Neural progenitor cell (in vitro differentiated cells): ENCODE data around the gene IPO13. TPM values are rescaled to one million over a fixed set of nuclear protein-coding genes. Genes with fewer than 3 reads are reported as not detected.

Source experiments
- DNase-seq: peaks from one replicate; pipeline ENCODE4 v3.0.0-alpha.2; 2016; ENCODE audit warnings: low spot score
- H2AFZ ChIP-seq: fragments of 200-600 bp; sonication (generic); replicated peaks from 2 replicates; pipeline ENCODE4 v1.6.1; 2016; ENCODE audit warnings: antibody characterized with exemption
- H3F3A ChIP-seq: fragments of 200-600 bp; sonication (generic); 2 replicates; pipeline ENCODE4 v1.6.1; 2016; ENCODE audit warnings: antibody characterized with exemption, low read depth
- H3K27ac ChIP-seq: fragments of 200-600 bp; sonication (generic); 2 replicates; pipeline ENCODE4 v1.5.1; 2016; ENCODE audit warnings: mild to moderate bottlenecking
- H3K27me3 ChIP-seq: fragments of 200-600 bp; sonication (generic); 2 replicates; pipeline ENCODE4 v1.6.1; 2016; ENCODE audit warnings: mild to moderate bottlenecking, moderate library complexity
- H3K36me3 ChIP-seq: fragments of 200-600 bp; sonication (generic); 2 replicates; pipeline ENCODE4 v1.5.1; 2016
- H3K4me1 ChIP-seq: fragments of 200-600 bp; sonication (generic); 2 replicates; pipeline ENCODE4 v1.6.1; 2016; ENCODE audit warnings: mixed run types
- H3K4me2 ChIP-seq: fragments of 200-600 bp; sonication (generic); 2 replicates; pipeline ENCODE4 v1.6.1; 2016
- H3K4me3 ChIP-seq: fragments of 200-600 bp; sonication (generic); 2 replicates; pipeline ENCODE4 v1.5.1; 2016
- H3K79me2 ChIP-seq: fragments of 200-600 bp; sonication (generic); 2 replicates; pipeline ENCODE4 v1.6.1; 2016; ENCODE audit warnings: low read depth
- H3K9ac ChIP-seq: fragments of 200-600 bp; sonication (generic); 2 replicates; pipeline ENCODE4 v1.6.1; 2016
- H3K9me3 ChIP-seq: fragments of 200-600 bp; sonication (generic); 2 replicates; pipeline ENCODE4 v1.5.1; 2016; ENCODE audit warnings: low read depth
- H4K20me1 ChIP-seq: fragments of 200-600 bp; sonication (generic); 2 replicates; pipeline ENCODE4 v1.6.1; 2016; ENCODE audit warnings: low read depth
- H3K27ac Mint-ChIP-seq: 3 replicates; pipeline ENCODE4 v1.8.0; 2021; ENCODE audit warnings: mixed read lengths
- H3K27me3 Mint-ChIP-seq: 2 replicates; pipeline ENCODE4 v1.8.0; 2022; ENCODE audit warnings: low read depth, mild to moderate bottlenecking, inconsistent platforms, moderate library complexity, mixed read lengths; ENCODE audit not compliant: insufficient read depth
- H3K36me3 Mint-ChIP-seq: 3 replicates; pipeline ENCODE4 v1.8.0; 2021; ENCODE audit warnings: mixed read lengths
- H3K4me1 Mint-ChIP-seq: 3 replicates; pipeline ENCODE4 v1.8.0; 2021; ENCODE audit warnings: mixed read lengths
- H3K4me3 Mint-ChIP-seq: 3 replicates; pipeline ENCODE4 v1.8.0; 2021; ENCODE audit warnings: mild to moderate bottlenecking, moderate library complexity, mixed read lengths
- H3K9me3 Mint-ChIP-seq: 3 replicates; pipeline ENCODE4 v1.8.0; 2020; ENCODE audit warnings: mixed read lengths
- EZH2 ChIP-seq: fragments of 200-600 bp; sonication (generic); IDR thresholded peaks from 2 replicates; pipeline ENCODE4 v1.6.1; 2017; ENCODE audit warnings: antibody characterized with exemption, mild to moderate bottlenecking, moderate library complexity
- EZH2phosphoT487 ChIP-seq: fragments of 200-600 bp; sonication (generic); IDR thresholded peaks from 2 replicates; pipeline ENCODE4 v1.6.1; 2017; ENCODE audit warnings: antibody characterized with exemption
- total RNA-seq: library from RNA; depleted of rRNA; stranded (reverse); fragments of >200 nt; gene quantifications from 2 replicates; pipeline ENCODE4 v1.2.3, GENCODE V29; 2015; ENCODE audit warnings: low replicate concordance
- TF ChIP-seq, protein P1 (sequence below): fragments of 200-600 bp; sonication (generic); IDR thresholded peaks from 2 replicates; pipeline ENCODE4 v1.5.1; 2017; ENCODE audit warnings: antibody characterized with exemption, mild to moderate bottlenecking

Gene IPO13
- total RNA-seq, 1 donor from 2014 or later = 7.2 TPM

DNA sequence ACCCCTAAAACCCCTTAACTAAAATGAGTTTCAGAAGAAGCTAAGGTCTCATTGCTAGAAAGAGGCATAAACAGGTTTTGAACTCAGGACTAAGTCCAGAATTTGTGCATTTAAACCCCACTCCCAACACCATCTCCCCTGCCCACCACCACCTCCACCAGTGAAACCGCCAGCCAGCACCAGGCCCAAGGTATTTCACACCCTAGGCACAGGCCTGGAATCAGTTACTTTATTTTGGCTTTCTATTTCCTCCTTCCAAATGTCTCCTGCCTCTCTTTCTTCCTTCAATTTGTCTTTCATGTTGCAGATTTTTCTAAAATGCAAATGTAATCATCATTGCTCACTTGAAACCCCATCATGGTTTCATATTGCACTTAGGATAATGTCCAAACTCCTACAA, 1.9 kb upstream of the IPO13 start:
- no peak overlapping the region for H3K27ac ChIP-seq
- no peak overlapping the region for H3K4me3 ChIP-seq
- H3K4me2 ChIP-seq = no peak overlapping the region
- Mint-ChIP-seq H3K36me3 (no peaks in the 10 kb centered on the region), H3K9me3 (no peaks in the 10 kb centered on the region), H3K27ac (no peak overlapping the region), H3K4me3 (peak overlapping the region; percentile 54), H3K27me3 (peaks cover 5% of the 10 kb centered on the region), H3K4me1 (peaks cover 20% of the 10 kb centered on the region)
- no peaks in the 10 kb centered on the region for H3K9me3 ChIP-seq
- H3K27me3 ChIP-seq = no peaks in the 10 kb centered on the region
- DNase-seq = no peak
- peaks cover 8% of the 10 kb centered on the region for H3K79me2 ChIP-seq
- peaks cover 13% of the 10 kb centered on the region for H3K4me1 ChIP-seq
- H3K9ac ChIP-seq = no peak overlapping the region
- peaks cover 6% of the 10 kb centered on the region for H3F3A ChIP-seq
- no peaks in the 10 kb centered on the region for H3K36me3 ChIP-seq
- no peak overlapping the region for H2AFZ ChIP-seq
- no peaks in the 10 kb centered on the region for H4K20me1 ChIP-seq
- TF ChIP-seq EZH2phosphoT487 = no peak
- TF ChIP-seq, protein P1, sequence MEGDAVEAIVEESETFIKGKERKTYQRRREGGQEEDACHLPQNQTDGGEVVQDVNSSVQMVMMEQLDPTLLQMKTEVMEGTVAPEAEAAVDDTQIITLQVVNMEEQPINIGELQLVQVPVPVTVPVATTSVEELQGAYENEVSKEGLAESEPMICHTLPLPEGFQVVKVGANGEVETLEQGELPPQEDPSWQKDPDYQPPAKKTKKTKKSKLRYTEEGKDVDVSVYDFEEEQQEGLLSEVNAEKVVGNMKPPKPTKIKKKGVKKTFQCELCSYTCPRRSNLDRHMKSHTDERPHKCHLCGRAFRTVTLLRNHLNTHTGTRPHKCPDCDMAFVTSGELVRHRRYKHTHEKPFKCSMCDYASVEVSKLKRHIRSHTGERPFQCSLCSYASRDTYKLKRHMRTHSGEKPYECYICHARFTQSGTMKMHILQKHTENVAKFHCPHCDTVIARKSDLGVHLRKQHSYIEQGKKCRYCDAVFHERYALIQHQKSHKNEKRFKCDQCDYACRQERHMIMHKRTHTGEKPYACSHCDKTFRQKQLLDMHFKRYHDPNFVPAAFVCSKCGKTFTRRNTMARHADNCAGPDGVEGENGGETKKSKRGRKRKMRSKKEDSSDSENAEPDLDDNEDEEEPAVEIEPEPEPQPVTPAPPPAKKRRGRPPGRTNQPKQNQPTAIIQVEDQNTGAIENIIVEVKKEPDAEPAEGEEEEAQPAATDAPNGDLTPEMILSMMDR = no peak
- no peak for TF ChIP-seq EZH2

DNA sequence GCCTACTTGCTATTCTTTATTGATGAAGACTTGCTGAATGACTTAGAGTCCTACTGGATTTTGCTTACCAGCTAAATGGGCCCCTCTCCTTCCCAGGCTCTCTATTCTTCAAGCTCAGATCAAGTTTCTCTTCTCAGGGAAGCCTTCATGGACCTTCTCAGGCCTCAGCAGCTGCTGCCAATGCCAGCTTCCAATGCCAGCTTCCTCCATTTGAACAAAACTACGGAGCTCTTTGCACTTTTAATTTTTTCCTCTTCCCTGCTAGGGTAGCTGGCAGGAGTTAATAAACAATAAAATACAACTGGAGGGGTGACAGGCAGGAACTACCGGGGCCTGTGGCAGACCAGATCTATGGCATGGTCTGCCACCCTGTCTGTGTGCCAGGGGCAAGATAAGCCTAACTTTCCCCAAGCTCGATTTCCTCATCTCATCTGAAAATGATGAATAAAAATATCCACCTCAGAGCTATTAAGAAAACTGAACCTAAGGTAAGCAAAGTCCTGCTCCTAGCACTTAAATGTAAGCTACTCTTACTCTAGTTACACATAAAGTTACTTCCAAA, 995 bp upstream of the IPO13 start:
- H3K36me3 Mint-ChIP-seq = peaks cover 5% of the 10 kb centered on the region
- Histone ChIP-seq H3K27me3 (no peaks in the 10 kb centered on the region), H3K79me2 (peaks cover 8% of the 10 kb centered on the region), H3F3A (peaks cover 6% of the 10 kb centered on the region), H3K4me3 (peak overlapping the region; percentile 75), H3K4me2 (peak overlapping the region; percentile 93), H3K4me1 (peaks cover 13% of the 10 kb centered on the region), H2AFZ (peak overlapping the region; percentile 98), H3K9me3 (no peaks in the 10 kb centered on the region), H4K20me1 (no peaks in the 10 kb centered on the region), H3K27ac (no peak overlapping the region), H3K36me3 (no peaks in the 10 kb centered on the region), H3K9ac (no peak overlapping the region)
- H3K27ac Mint-ChIP-seq = peak overlapping the region; percentile 77
- H3K4me3 Mint-ChIP-seq = peak overlapping the region; percentile 90
- no peaks in the 10 kb centered on the region for H3K9me3 Mint-ChIP-seq
- DNase-seq = no peak
- H3K27me3 Mint-ChIP-seq = peaks cover 2% of the 10 kb centered on the region
- TF ChIP-seq, protein P1 = no peak
- TF ChIP-seq EZH2phosphoT487 = no peak
- TF ChIP-seq EZH2 = no peak
- H3K4me1 Mint-ChIP-seq = peaks cover 20% of the 10 kb centered on the region

DNA sequence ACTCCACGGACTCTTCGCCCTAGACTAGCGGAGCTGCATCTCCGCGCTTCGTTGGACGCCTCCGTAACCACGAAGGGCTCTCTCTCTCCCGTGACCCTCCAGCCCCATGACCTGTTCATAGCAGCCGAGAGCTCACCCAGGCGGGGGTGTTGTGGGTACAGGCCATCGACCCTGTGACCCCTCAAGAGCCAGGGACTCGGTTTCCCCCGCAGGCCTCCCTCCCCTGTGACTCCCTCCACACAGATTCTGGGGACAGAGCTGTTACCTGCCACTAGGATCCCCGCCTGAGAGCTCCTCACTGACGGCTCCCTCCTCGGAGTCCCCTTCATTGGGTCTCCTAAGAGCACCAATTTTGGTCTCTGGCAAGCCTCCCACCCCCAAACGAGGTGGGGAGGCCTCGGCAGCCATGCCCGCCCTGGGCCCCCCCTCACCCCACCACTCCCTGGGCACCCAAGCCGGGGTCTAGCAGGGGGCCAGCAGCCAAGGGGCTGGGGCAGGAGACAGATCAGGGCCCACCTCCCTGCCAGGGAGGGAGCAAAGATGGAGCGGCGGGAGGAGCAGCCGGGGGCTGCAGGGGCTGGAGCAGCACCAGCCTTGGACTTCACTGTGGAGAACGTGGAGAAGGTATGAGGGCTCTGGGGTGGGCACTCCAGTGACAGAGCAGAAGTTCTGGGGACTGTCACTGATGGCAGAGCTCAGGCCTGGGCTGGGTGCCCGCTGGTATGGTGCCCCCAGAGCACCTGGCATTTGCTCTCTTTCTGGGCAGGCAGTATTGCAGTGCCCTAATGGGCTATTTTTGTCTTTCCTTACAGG, 517 bp downstream of the IPO13 start:
- Histone ChIP-seq H3K4me3 (peak overlapping the region; percentile 75), H3K4me1 (peaks cover 13% of the 10 kb centered on the region), H3K27ac (no peak overlapping the region), H3F3A (peaks cover 11% of the 10 kb centered on the region), H3K79me2 (peaks cover 8% of the 10 kb centered on the region), H2AFZ (peak overlapping the region; percentile 98), H3K27me3 (no peaks in the 10 kb centered on the region), H3K4me2 (peak overlapping the region; percentile 93), H3K9ac (peak overlapping the region; percentile 96), H4K20me1 (peaks cover 2% of the 10 kb centered on the region), H3K36me3 (no peaks in the 10 kb centered on the region), H3K9me3 (no peaks in the 10 kb centered on the region)
- no peak for DNase-seq
- TF ChIP-seq EZH2 (no peak), EZH2phosphoT487 (no peak)
- TF ChIP-seq, protein P1 = no peak
- peak overlapping the region; percentile 90 for H3K4me3 Mint-ChIP-seq
- peaks cover 5% of the 10 kb centered on the region for H3K36me3 Mint-ChIP-seq
- H3K27me3 Mint-ChIP-seq = peaks cover 2% of the 10 kb centered on the region
- peaks cover 20% of the 10 kb centered on the region for H3K4me1 Mint-ChIP-seq
- peak overlapping the region; percentile 91 for H3K27ac Mint-ChIP-seq
- H3K9me3 Mint-ChIP-seq = no peaks in the 10 kb centered on the region
